Keratinocyte (primary cell): ENCODE results near the gene ZP1. TPM values are rescaled to one million over a fixed set of nuclear protein-coding genes. Genes with fewer than 3 reads are reported as not detected.

ENCODE experiments used
- DNase-seq: peaks from one replicate; pipeline ENCODE4 v3.0.0-alpha.2; 2011; ENCODE audit warnings: low read depth, missing footprints, low spot score
- FAIRE-seq: peaks from 2 replicates; lab custom pipeline; 2011; peaks lifted over from hg19 to GRCh38; lab: Jason Lieb, UNC
- H2AFZ ChIP-seq: 2 replicates; pipeline ENCODE4 v1.6.0; 2012; ENCODE audit warnings: low read length, control low read depth, inconsistent platforms; ENCODE audit not compliant: control insufficient read depth
- H3K27ac ChIP-seq: 2 replicates; pipeline ENCODE4 v1.5.1; 2011; ENCODE audit warnings: low read length; ENCODE audit not compliant: control insufficient read depth, insufficient read depth
- H3K27me3 ChIP-seq: 3 replicates; pipeline ENCODE4 v1.6.0; 2011; ENCODE audit warnings: low read length; ENCODE audit not compliant: control insufficient read depth, insufficient read depth; ENCODE audit errors: extremely low read depth
- H3K36me3 ChIP-seq, 2 experiments: 2 replicates in 1 of 2; 3 replicates in 1 of 2; pipeline ENCODE4 v1.5.1; 2011; ENCODE audit warnings: low read length in 2 of 2, mild to moderate bottlenecking in 1 of 2; ENCODE audit not compliant: control insufficient read depth in 2 of 2, insufficient read depth in 2 of 2; ENCODE audit errors: extremely low read depth in 1 of 2
- H3K4me1 ChIP-seq: 3 replicates; pipeline ENCODE4 v1.5.1; 2011; ENCODE audit warnings: low read length; ENCODE audit not compliant: control insufficient read depth, insufficient read depth; ENCODE audit errors: extremely low read depth
- H3K4me2 ChIP-seq: 3 replicates; pipeline ENCODE4 v1.6.0; 2011; ENCODE audit warnings: low read depth, low read length; ENCODE audit not compliant: control insufficient read depth, insufficient read depth; ENCODE audit errors: extremely low read depth
- H3K4me3 ChIP-seq, 3 experiments: fragments of 200-600 bp in 1 of 3; sonication (generic) in 1 of 3; 2 replicates in 2 of 3; 3 replicates in 1 of 3; pipeline ENCODE4 v1.5.1; 2011 to 2016; ENCODE audit warnings: low read length in 3 of 3, mild to moderate bottlenecking in 3 of 3, control low read depth in 2 of 3, inconsistent platforms in 1 of 3, low read depth in 1 of 3, mixed read lengths in 1 of 3, mixed run types in 1 of 3, moderate library complexity in 1 of 3; ENCODE audit not compliant: control insufficient read depth in 2 of 3, insufficient read depth in 2 of 3; ENCODE audit errors: extremely low read depth in 1 of 3
- H3K79me2 ChIP-seq: 2 replicates; pipeline ENCODE4 v1.6.0; 2012; ENCODE audit warnings: low read length; ENCODE audit not compliant: control insufficient read depth, insufficient read depth
- H3K9ac ChIP-seq: 3 replicates; pipeline ENCODE4 v1.6.0; 2011; ENCODE audit warnings: low read length; ENCODE audit not compliant: control insufficient read depth, insufficient read depth; ENCODE audit errors: extremely low read depth
- H3K9me1 ChIP-seq: 3 replicates; pipeline ENCODE4 v1.6.0; 2011; ENCODE audit warnings: low read length; ENCODE audit not compliant: control insufficient read depth, insufficient read depth; ENCODE audit errors: extremely low read depth
- H3K9me3 ChIP-seq: 2 replicates; pipeline ENCODE4 v1.5.1; 2012; ENCODE audit warnings: low read depth, low read length; ENCODE audit not compliant: control insufficient read depth
- H4K20me1 ChIP-seq: 3 replicates; pipeline ENCODE4 v1.6.0; 2011; ENCODE audit warnings: low read length; ENCODE audit not compliant: control insufficient read depth, insufficient read depth; ENCODE audit errors: extremely low read depth
- CTCF ChIP-seq, 3 experiments: IDR thresholded peaks in 1 of 3; conservative IDR thresholded peaks in 1 of 3; optimal IDR thresholded peaks in 1 of 3; 2 replicates in 2 of 3; 3 replicates in 1 of 3; pipeline versions ENCODE3 to v1.5.1; 2011; ENCODE audit warnings: low read length in 3 of 3, mild to moderate bottlenecking in 3 of 3, moderate library complexity in 2 of 3, control low read depth in 1 of 3, inconsistent platforms in 1 of 3; ENCODE audit not compliant: insufficient read depth in 2 of 3; ENCODE audit errors: extremely low read depth in 1 of 3
- EZH2 ChIP-seq: IDR thresholded peaks from one replicate; pipeline ENCODE4 v1.6.1; 2012; ENCODE audit warnings: inconsistent platforms, mild to moderate bottlenecking, low read length, moderate library complexity
- dilution Hi-C: fragments of 300-500 bp; cut with MboI; formaldehyde crosslinking; loops from one replicate; pipeline ENCODE4 v1.7.0; 2020; ENCODE audit warnings: low sequenced_read_pairs; ENCODE audit not compliant: extremely low pct_ligation_motif_present
- polyA plus RNA-seq, 5 experiments: library from polyadenylated mRNA; depleted of rRNA in 3 of 5; stranded (reverse) in 3 of 5; stranded (forward) in 1 of 5; unstranded in 1 of 5; fragments of >200 nt; gene quantifications; 1 replicate in 1 of 5; 2 replicates in 3 of 5; 3 replicates in 1 of 5; pipeline versions ENCODE4 v1.2.1 to v1.2.3, GENCODE V29; 2011 to 2012; ENCODE audit warnings: missing spikeins in 2 of 5, low read depth in 1 of 5, low replicate concordance in 1 of 5

ZP1 gene
- polyA plus RNA-seq, 1 donor (not counting 4 experiments of a cell fraction or from before 2014, with no cell fraction given), result not detected

DNA sequence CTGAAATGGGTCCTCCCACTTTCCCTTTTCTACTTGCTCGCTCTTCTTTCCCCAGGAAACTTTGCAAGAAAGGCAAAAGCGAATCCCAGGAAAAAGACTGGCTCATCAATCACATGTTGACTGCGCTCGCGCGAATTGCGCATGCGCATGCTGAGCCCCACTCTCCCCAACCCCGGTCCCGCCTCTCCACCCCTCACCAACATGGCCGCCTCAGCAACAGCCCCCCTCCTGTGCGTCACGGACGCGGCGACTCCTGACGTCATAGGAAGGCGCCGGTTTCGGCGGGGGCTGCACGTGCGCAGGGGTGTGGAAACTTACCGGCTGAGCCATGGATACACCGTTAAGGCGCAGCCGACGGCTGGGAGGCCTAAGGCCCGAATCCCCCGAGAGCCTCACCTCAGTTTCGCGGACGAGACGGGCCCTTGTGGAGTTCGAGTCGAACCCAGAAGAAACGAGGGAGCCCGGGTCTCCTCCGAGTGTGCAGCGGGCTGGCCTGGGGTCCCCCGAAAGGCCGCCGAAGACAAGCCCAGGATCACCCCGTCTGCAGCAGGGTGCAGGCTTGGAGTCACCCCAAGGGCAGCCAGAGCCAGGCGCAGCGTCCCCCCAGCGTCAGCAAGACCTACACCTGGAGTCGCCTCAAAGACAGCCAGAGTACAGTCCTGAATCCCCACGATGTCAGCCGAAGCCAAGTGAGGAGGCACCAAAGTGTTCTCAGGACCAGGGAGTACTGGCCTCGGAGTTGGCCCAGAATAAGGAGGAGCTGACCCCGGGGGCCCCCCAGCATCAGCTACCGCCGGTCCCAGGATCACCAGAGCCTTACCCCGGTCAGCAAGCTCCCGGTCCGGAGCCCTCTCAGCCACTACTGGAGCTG, 25.3 kb upstream of the ZP1 start, which contains the start of gene CCDC86:
Gene CCDC86, plus strand, starts transcription at position 317 of the 871 bp plus-strand sequence. Its CDS starts 12 bp downstream, at position 329.
- H3K9ac ChIP-seq, result peak within 1 kb of the TSS; percentile 97
- peak; percentile 39 for FAIRE-seq

DNA sequence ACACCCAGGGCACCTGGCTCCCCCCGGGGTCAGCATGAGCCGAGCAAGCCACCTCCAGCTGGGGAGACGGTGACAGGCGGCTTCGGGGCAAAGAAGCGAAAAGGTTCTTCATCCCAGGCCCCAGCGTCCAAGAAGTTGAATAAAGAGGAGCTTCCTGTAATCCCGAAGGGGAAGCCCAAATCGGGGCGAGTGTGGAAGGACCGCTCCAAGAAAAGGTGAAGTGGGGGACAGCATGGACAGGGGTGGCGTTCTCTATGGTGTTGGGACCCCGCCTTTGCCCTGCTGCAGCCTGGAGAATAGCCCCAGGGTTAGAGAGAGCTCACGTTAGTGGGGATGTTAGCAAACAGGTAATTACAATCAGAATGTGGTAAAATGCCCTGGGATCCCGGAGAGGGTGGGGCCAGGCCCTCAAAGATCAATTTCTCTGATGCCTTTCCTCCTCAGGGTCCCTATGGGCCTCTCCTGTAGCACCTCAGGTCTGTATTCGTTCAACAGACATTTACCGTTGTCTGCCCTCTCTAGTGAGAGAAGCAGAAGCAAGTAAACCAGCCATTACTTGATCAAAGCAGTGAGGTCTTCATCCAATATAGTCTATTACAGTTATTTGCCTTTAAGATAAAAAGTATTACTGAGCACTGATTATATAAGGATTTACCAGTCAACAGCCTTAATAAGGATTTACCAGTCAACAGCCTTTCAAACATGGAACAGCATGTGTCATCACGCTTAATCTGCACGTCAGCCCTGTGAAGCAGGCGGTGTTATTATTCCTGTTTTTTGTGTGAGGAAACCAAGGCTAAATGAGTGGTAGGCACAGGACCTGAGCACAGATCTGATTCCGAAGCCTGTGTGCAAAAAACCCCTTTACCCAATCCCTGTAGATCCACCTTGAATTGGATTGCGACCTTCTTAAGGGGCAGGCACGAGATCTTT, 24.4 kb upstream of the ZP1 start:
- peak overlapping the region; percentile 95 for H3K27ac ChIP-seq
- no peaks in the 10 kb centered on the region for H3K9me3 ChIP-seq
- TF ChIP-seq EZH2, result no peak
- no peak for TF ChIP-seq CTCF (optimal IDR thresholded peaks at IDR 0.05 in 1 of 3, IDR thresholded peaks at IDR 0.05 in 1 of 3, conservative IDR thresholded peaks at IDR 0.05 in 1 of 3; ENCODE audit: extremely low read depth in 1 of 3, insufficient read depth in 2 of 3, low read length in 3 of 3)
- H3K36me3 ChIP-seq, result peaks cover 6 to 18% of the 10 kb centered on the region in 2 experiments
- peak overlapping the region; percentile 72 to 96 (median 73) for H3K4me3 ChIP-seq
- peaks cover 8% of the 10 kb centered on the region for H4K20me1 ChIP-seq
- H3K9ac ChIP-seq, result peak overlapping the region; percentile 97
- no peak for DNase-seq
- peaks cover 44% of the 10 kb centered on the region for H3K79me2 ChIP-seq
- no peaks in the 10 kb centered on the region for H3K9me1 ChIP-seq
- no peaks in the 10 kb centered on the region for H3K27me3 ChIP-seq
- peak overlapping the region; percentile 81 for H2AFZ ChIP-seq
- FAIRE-seq, result no peak
- dilution Hi-C loops, result no loop called here
- H3K4me1 ChIP-seq, result peaks cover 29% of the 10 kb centered on the region
- H3K4me2 ChIP-seq, result peak overlapping the region; percentile 96

More for the DNA sequence above, 25.3 kb upstream of the ZP1 start, which contains the start of gene CCDC86:
- dilution Hi-C loops, result no loop called here
- TF ChIP-seq CTCF (optimal IDR thresholded peaks at IDR 0.05 in 1 of 3, IDR thresholded peaks at IDR 0.05 in 1 of 3, conservative IDR thresholded peaks at IDR 0.05 in 1 of 3; ENCODE audit: extremely low read depth in 1 of 3, insufficient read depth in 2 of 3, low read length in 3 of 3), result no peak
- no peak for TF ChIP-seq EZH2
- Histone ChIP-seq H3K27ac (peak within 1 kb of the TSS; percentile 95), H3K4me1 (peaks cover 29% of the 10 kb centered on the region), H3K36me3 (peaks cover 2 to 10% of the 10 kb centered on the region in 2 experiments), H2AFZ (peak within 1 kb of the TSS; percentile 94), H3K4me3 (peak within 1 kb of the TSS; percentile 72 to 96 (median 73)), H3K79me2 (peaks cover 44% of the 10 kb centered on the region), H3K9me3 (no peaks in the 10 kb centered on the region), H3K9me1 (no peaks in the 10 kb centered on the region), H4K20me1 (peaks cover 8% of the 10 kb centered on the region), H3K27me3 (no peaks in the 10 kb centered on the region), H3K4me2 (peak within 1 kb of the TSS; percentile 96)
- DNase-seq, result peak; percentile 86
